Activated CD4-positive, CD25-positive, alpha-beta regulatory T cell treated with anti-CD3 and anti-CD28 coated beads, Interleukin-2, amount 50 U/mL, for 72 hours (primary cell): Measurements from ENCODE around the gene BPGM.

ENCODE experiments used
- DNase-seq: peaks from one replicate; pipeline ENCODE4 v3.0.0; 2021

BPGM gene

GRCh38 chr7:134723892-134724291 is 77.2 kb downstream of the BPGM start:
- no peak for DNase-seq

GRCh38 chr7:134724606-134725005 is 78.0 kb downstream of the BPGM start:
- no peak for DNase-seq

- no peak for DNase-seq
Observed at GRCh38 chr7:134726581-134726980, 79.9 kb downstream of the BPGM start.

- DNase-seq, result no peak
Observed at GRCh38 chr7:134727711-134728110, 81.1 kb downstream of the BPGM start.
